A549 (cell line): ENCODE measurements around the gene TIE1. TPM values are rescaled to one million over a fixed set of nuclear protein-coding genes. Genes with fewer than 3 reads are reported as not detected.

ENCODE experiments used
- ATAC-seq, 2 experiments: fragments of 200-7000 bp in 1 of 2; fragments of >200 bp in 1 of 2; cut with Nextera tagmentation in 1 of 2; cut with Tn5 transposase in 1 of 2; 3 replicates each; pipeline versions ENCODE4 v1.8.0 to v1.9.1; 2018 to 2020; ENCODE audit warnings: mild to moderate bottlenecking in 1 of 2, moderate library complexity in 1 of 2
- CTCF ChIA-PET: fragments of 300-600 bp; sonication (Branson Sonifier 250); formaldehyde crosslinking; extraction: SDS; loops from one replicate; lab custom pipeline; 2021; ENCODE audit warnings: antibody characterized with exemption, inconsistent platforms; lab: Yijun Ruan, JAX
- POLR2A ChIA-PET: fragments of 350-600 bp; formaldehyde crosslinking; extraction: SDS; loops from one replicate; lab custom pipeline; 2021; ENCODE audit warnings: antibody characterized with exemption, inconsistent platforms; lab: Yijun Ruan, JAX
- DNase-seq, 2 experiments: peaks; one replicate each; pipeline versions ENCODE4 v3.0.0 to v3.0.0-alpha.2; 2011 to 2016; ENCODE audit warnings: low read depth in 1 of 2, low spot score in 1 of 2
- FAIRE-seq: peaks from 2 replicates; lab custom pipeline; 2011; peaks lifted over from hg19 to GRCh38; lab: Jason Lieb, UNC
- H3K27ac ChIP-seq, 2 experiments: fragments of >200 bp; sonication (Bioruptor Twin); formaldehyde crosslinking; 3 replicates each; pipeline ENCODE4 v1.5.1; 2016 to 2017
- H3K4me1 ChIP-seq: fragments of >200 bp; sonication (Bioruptor Twin); formaldehyde crosslinking; 3 replicates; pipeline ENCODE4 v1.6.1; 2016
- H3K4me2 ChIP-seq: fragments of >200 bp; sonication (Bioruptor Twin); formaldehyde crosslinking; 3 replicates; pipeline ENCODE4 v1.6.1; 2016
- H3K4me3 ChIP-seq: fragments of >200 bp; sonication (Bioruptor Twin); formaldehyde crosslinking; 3 replicates; pipeline ENCODE4 v1.5.1; 2016
- H3K9me3 ChIP-seq: fragments of >200 bp; sonication (Bioruptor Twin); formaldehyde crosslinking; 3 replicates; pipeline ENCODE4 v1.6.1; 2016
- BCL3 ChIP-seq: fragments of >200 bp; sonication (Bioruptor Twin); formaldehyde crosslinking; IDR thresholded peaks from 3 replicates; pipeline ENCODE4 v1.6.1; 2016
- CBX2 ChIP-seq: fragments of 200-600 bp; sonication (generic); IDR thresholded peaks from 2 replicates; pipeline ENCODE4 v1.6.1; 2016; ENCODE audit warnings: low read depth, mild to moderate bottlenecking, borderline replicate concordance
- CEBPB ChIP-seq, 2 experiments: fragments of >200 bp in 1 of 2; sonication (Bioruptor Twin) in 1 of 2; formaldehyde crosslinking in 1 of 2; IDR thresholded peaks; 2 replicates each; pipeline ENCODE4 v1.6.1; 2012 to 2016
- CHD4 ChIP-seq: fragments of 200-600 bp; sonication (generic); IDR thresholded peaks from 2 replicates; pipeline ENCODE4 v1.6.1; 2016; ENCODE audit warnings: antibody characterized with exemption, mild to moderate bottlenecking, borderline replicate concordance
- EHMT2 ChIP-seq: fragments of 200-600 bp; sonication (generic); IDR thresholded peaks from 2 replicates; pipeline ENCODE4 v1.6.1; 2016; ENCODE audit warnings: antibody characterized with exemption, low read depth, mild to moderate bottlenecking, moderate library complexity
- ELK1 ChIP-seq: fragments of 150-350 bp; IDR thresholded peaks from 2 replicates; pipeline ENCODE4 v1.6.1; 2014; ENCODE audit warnings: low read depth, mild to moderate bottlenecking, low read length
- ESRRA ChIP-seq: fragments of 150-350 bp; IDR thresholded peaks from 2 replicates; pipeline ENCODE4 v1.6.1; 2014; ENCODE audit warnings: mild to moderate bottlenecking, low read length, borderline replicate concordance
- FOSL2 ChIP-seq, 2 experiments: fragments of 450-650 bp in 1 of 2; fragments of >200 bp in 1 of 2; sonication (Bioruptor Twin) in 1 of 2; formaldehyde crosslinking; IDR thresholded peaks; 2 replicates each; pipeline versions ENCODE4 v1.5.0 to v1.6.1; 2016 to 2020; ENCODE audit warnings: mild to moderate bottlenecking in 1 of 2, moderate library complexity in 1 of 2
- HDAC2 ChIP-seq: fragments of 200-600 bp; sonication (generic); IDR thresholded peaks from 2 replicates; pipeline ENCODE4 v1.6.1; 2016
- HES2 ChIP-seq: fragments of >200 bp; sonication (Bioruptor Twin); formaldehyde crosslinking; IDR thresholded peaks from 2 replicates; pipeline ENCODE4 v1.6.1; 2016
- HMGXB4 ChIP-seq: fragments of 250-450 bp; sonication (Bioruptor Pico); IDR thresholded peaks from 2 replicates; pipeline ENCODE4 v1.5.0; 2021; ENCODE audit warnings: mild to moderate bottlenecking, moderate library complexity, borderline replicate concordance
- HOXB5 ChIP-seq: fragments of 250-450 bp; sonication (Bioruptor Pico); IDR thresholded peaks from 2 replicates; pipeline ENCODE4 v1.5.0; 2020; ENCODE audit warnings: mild to moderate bottlenecking, moderate library complexity
- JUN ChIP-seq, 2 experiments: fragments of >200 bp; sonication (Bioruptor Twin); formaldehyde crosslinking; IDR thresholded peaks; 2 replicates in 1 of 2; 3 replicates in 1 of 2; pipeline ENCODE4 v1.6.1; 2016 to 2017
- JUNB ChIP-seq: fragments of >200 bp; sonication (Bioruptor Twin); formaldehyde crosslinking; IDR thresholded peaks from 2 replicates; pipeline ENCODE4 v1.6.1; 2016
- KDM5A ChIP-seq: fragments of 200-600 bp; sonication (generic); IDR thresholded peaks from 2 replicates; pipeline ENCODE4 v1.6.1; 2016; ENCODE audit warnings: antibody characterized with exemption, mild to moderate bottlenecking
- MAX ChIP-seq: IDR thresholded peaks from 2 replicates; pipeline ENCODE4 v1.6.1; 2012
- MYC ChIP-seq: IDR thresholded peaks from 2 replicates; pipeline ENCODE4 v1.6.1; 2012; ENCODE audit warnings: mild to moderate bottlenecking, inconsistent platforms, low read length, improper control_type of control experiment, borderline replicate concordance
- NFE2L2 ChIP-seq: fragments of 150-350 bp; conservative IDR thresholded peaks from 2 replicates; pipeline ENCODE4 v1.6.1; 2014; ENCODE audit warnings: low read length
- NPAS2 ChIP-seq: fragments of 250-450 bp; sonication (Bioruptor Pico); IDR thresholded peaks from 2 replicates; pipeline ENCODE4 v1.8.0; 2022; ENCODE audit warnings: mild to moderate bottlenecking, moderate library complexity, borderline replicate concordance
- PBX3 ChIP-seq: IDR thresholded peaks from 2 replicates; pipeline ENCODE4 v1.6.1; 2012
- POLR2A ChIP-seq: IDR thresholded peaks from 2 replicates; pipeline ENCODE4 v1.6.1; 2012; ENCODE audit warnings: mild to moderate bottlenecking, low read length
- RAD21 ChIP-seq, 2 experiments: fragments of >200 bp in 1 of 2; sonication (Bioruptor Twin) in 1 of 2; formaldehyde crosslinking in 1 of 2; IDR thresholded peaks in 1 of 2; conservative IDR thresholded peaks in 1 of 2; 2 replicates in 1 of 2; 3 replicates in 1 of 2; pipeline ENCODE4 v1.6.1; 2012 to 2018; ENCODE audit warnings: inconsistent platforms in 1 of 2
- RARB ChIP-seq: fragments of 250-450 bp; sonication (Bioruptor Pico); IDR thresholded peaks from 2 replicates; pipeline ENCODE4 v1.8.0; 2021; ENCODE audit warnings: mild to moderate bottlenecking, moderate library complexity
- RCOR1 ChIP-seq: fragments of 150-350 bp; IDR thresholded peaks from 2 replicates; pipeline ENCODE4 v1.6.1; 2014; ENCODE audit warnings: antibody characterized with exemption, low read length, low read depth
- RFX5 ChIP-seq: fragments of 450-650 bp; IDR thresholded peaks from 2 replicates; pipeline ENCODE4 v1.7.1; 2014; ENCODE audit warnings: antibody characterized with exemption, mild to moderate bottlenecking, moderate library complexity
- RNF2 ChIP-seq: fragments of 200-600 bp; sonication (generic); IDR thresholded peaks from 2 replicates; pipeline ENCODE4 v1.6.1; 2016; ENCODE audit warnings: low read depth, mild to moderate bottlenecking, antibody characterized with exemption, moderate library complexity, borderline replicate concordance
- SREBF2 ChIP-seq: fragments of 450-650 bp; IDR thresholded peaks from 2 replicates; pipeline ENCODE4 v1.6.1; 2014; ENCODE audit warnings: mild to moderate bottlenecking, moderate library complexity
- ZSCAN20 ChIP-seq: fragments of 250-450 bp; sonication (Bioruptor Pico); IDR thresholded peaks from 2 replicates; pipeline ENCODE4 v1.8.0; 2022; ENCODE audit warnings: mild to moderate bottlenecking, moderate library complexity
- WGBS: methylation state at CpG from one replicate; pipeline ENCODE4 v1.1.6; 2017; ENCODE audit errors: missing lambda C conversion rate; 5-methylcytosine and 5-hydroxymethylcytosine counted together
- polyA plus RNA-seq, 4 experiments: library from polyadenylated mRNA; depleted of rRNA in 3 of 4; stranded (reverse); fragments of >200 nt; fragmentation: RNase III in 1 of 4; extraction: RNeasy Plus Mini Kit Qiagen cat#74134 plus additional on column Dnase treatment in 1 of 4; gene quantifications; 2 replicates in 3 of 4; 3 replicates in 1 of 4; pipeline ENCODE4 v1.2.3, GENCODE V29; 2011 to 2017

TIE1 gene
- polyA plus RNA-seq, 2 of the 4 experiments (the other 2 are of a cell fraction), result not detected

- no peak overlapping the region for H3K4me2 ChIP-seq
- TF ChIP-seq NFE2L2, result no peak
- no peak for TF ChIP-seq EHMT2
- no peak for TF ChIP-seq CHD4
- no peak for TF ChIP-seq MAX
- TF ChIP-seq NPAS2, result no peak
- no peak for TF ChIP-seq HDAC2
- no peak for TF ChIP-seq POLR2A
- no peak for TF ChIP-seq RNF2
- no peak for TF ChIP-seq HMGXB4 (CRISPR knock-in tag)
- no peak for TF ChIP-seq CEBPB (IDR thresholded peaks at IDR 0.05)
- TF ChIP-seq ELK1, result no peak
- TF ChIP-seq MYC, result no peak
- no peak for TF ChIP-seq RFX5
- no peak for TF ChIP-seq JUNB
- WGBS, result 36% methylated on average over 2 of the region's 2 CpGs
- H3K4me1 ChIP-seq, result no peaks in the 10 kb centered on the region
- ChIA-PET CTCF (interaction anchor here (1.0 to 1.5 kb wide), 2 partner anchors 40 to 54 kb away, joined by 3 read pairs; no protein-coding TSS in a partner anchor), POLR2A (no interaction called here)
- FAIRE-seq (no peak), ATAC-seq (no peak), DNase-seq (no peak)
- no peak overlapping the region for H3K4me3 ChIP-seq
- no peak overlapping the region for H3K27ac ChIP-seq
- no peaks in the 10 kb centered on the region for H3K9me3 ChIP-seq
These were observed 20.1 kb upstream of the TIE1 start for GRCh38 chr1:43280692-43281091.

GRCh38 chr1:43282220-43283195 lies 18.3 kb upstream of the TIE1 start:
- WGBS, result 68% methylated on average over 7 of the region's 15 CpGs
- H3K9me3 ChIP-seq, result no peaks in the 10 kb centered on the region
- H3K4me3 ChIP-seq, result no peak overlapping the region
- no peak overlapping the region for H3K4me2 ChIP-seq
- no peaks in the 10 kb centered on the region for H3K4me1 ChIP-seq
- TF ChIP-seq BCL3 (no peak), JUN (IDR thresholded peaks at IDR 0.05) (no peak), ESRRA (no peak), PBX3 (no peak), KDM5A (no peak), HOXB5 (CRISPR knock-in tag) (no peak), RCOR1 (no peak), SREBF2 (no peak), RNF2 (no peak), HES2 (no peak), RAD21 (conservative IDR thresholded peaks at IDR 0.05 in 1 of 2, IDR thresholded peaks at IDR 0.05 in 1 of 2) (no peak), CEBPB (IDR thresholded peaks at IDR 0.05) (no peak), FOSL2 (IDR thresholded peaks at IDR 0.05) (no peak), FOSL2 (CRISPR knock-in tag; IDR thresholded peaks at IDR 0.05) (no peak), RARB (CRISPR knock-in tag) (no peak), EHMT2 (no peak), CBX2 (no peak), ZSCAN20 (CRISPR knock-in tag) (no peak), HDAC2 (no peak), CHD4 (no peak)
- CTCF ChIA-PET, result interaction anchor here (0.8 to 1.7 kb wide), 4 partner anchors 10 to 50 kb away, joined by 3 to 4 read pairs (median 4); no protein-coding TSS in a partner anchor
- DNase-seq, result no peak
- POLR2A ChIA-PET, result no interaction called here
- ATAC-seq, result no peak
- no peak overlapping the region for H3K27ac ChIP-seq
- FAIRE-seq, result no peak
